Muscle of back (tissue), 11 donors: ENCODE results near the gene ACAP3. TPM values are rescaled to one million over a fixed set of nuclear protein-coding genes. Genes with fewer than 3 reads are reported as not detected.
"Not testable (repeated sequence)": the region's sequence is repeated elsewhere in the genome, so short reads cannot be mapped to it uniquely, and the experiment has no call there.

ENCODE experiments used
- DNase-seq, 3 donors: peaks; one replicate each; pipeline versions ENCODE4 v3.0.0 to v3.0.0-alpha.2; 2013
- polyA plus RNA-seq, 10 donors: library from polyadenylated mRNA; unstranded; fragments of 120-200 nt; gene quantifications; one replicate each; pipeline ENCODE4 v1.2.1, GENCODE V29; 2013; ENCODE audit not compliant: insufficient read length in 10 of 10

ACAP3 gene
- polyA plus RNA-seq, 10 donors: 23.6 to 57.8 (median 40.0) TPM

DNA sequence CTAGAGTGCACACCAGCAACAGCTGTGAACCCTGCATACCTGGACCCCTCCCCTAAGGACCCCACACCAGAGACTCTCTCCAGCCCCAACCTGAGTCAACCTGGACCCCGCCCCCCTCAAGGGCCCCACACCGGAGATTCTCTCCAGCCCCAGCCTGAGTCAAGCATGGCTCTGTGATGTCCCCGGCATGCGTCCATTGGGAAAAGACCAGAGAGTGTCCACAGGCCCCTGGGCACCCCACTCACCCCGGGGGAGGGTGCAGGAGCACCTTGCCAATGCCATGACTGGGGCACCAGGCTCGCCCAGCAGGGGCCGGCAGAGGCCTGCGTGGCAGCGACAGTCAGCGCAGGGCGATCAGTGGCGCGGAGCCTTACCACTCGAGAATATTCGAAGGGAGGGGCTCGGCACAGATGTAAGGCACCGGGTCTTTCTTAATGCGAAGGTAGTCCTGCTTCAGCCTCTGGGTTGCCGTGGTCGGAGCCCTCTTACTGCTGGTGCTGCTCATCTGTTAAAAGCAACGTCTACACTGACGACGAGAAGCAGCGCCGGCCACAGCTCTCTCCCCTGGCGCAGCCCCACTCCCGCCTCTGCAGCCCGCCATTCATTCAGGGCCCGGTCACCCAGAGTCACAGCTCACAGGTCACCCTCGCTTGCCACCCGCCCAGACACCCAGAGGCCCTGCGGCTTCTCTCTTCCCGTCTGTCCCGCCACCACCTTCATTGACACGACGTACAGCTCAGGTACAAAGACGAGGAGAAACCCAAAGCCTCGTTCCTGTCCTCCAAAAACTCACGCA, 40.0 kb downstream of the ACAP3 start:
- no peak for DNase-seq

- DNase-seq: peak in 1 of 3 donors; percentile 96
These were observed 42.9 kb downstream of the ACAP3 start for GRCh38 chr1:1264868-1265272.

- no peak for DNase-seq
These were observed 43.7 kb downstream of the ACAP3 start for GRCh38 chr1:1264026-1264425.

GRCh38 chr1:1262758-1263157, 45.0 kb downstream of the ACAP3 start:
- no peak for DNase-seq

DNA sequence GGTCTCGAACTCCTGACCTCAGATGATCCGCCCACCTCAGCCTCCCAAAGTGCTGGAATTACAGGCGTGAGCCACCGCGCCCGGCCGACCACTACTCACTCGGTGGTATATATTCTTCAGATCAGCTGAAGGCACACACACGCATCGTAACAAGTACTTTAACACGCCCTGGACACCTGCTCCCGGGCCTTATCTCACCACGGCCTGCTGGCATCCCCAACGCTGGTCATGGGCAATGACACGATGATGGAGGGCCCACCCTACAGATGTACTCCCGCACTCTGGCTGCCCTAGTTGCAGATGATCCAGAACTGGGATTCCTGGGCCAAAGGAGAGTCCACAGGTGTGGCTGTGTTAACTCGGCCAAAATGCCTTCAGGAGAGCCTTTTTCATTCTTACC, 45.7 kb downstream of the ACAP3 start:
- DNase-seq: no peak

DNA sequence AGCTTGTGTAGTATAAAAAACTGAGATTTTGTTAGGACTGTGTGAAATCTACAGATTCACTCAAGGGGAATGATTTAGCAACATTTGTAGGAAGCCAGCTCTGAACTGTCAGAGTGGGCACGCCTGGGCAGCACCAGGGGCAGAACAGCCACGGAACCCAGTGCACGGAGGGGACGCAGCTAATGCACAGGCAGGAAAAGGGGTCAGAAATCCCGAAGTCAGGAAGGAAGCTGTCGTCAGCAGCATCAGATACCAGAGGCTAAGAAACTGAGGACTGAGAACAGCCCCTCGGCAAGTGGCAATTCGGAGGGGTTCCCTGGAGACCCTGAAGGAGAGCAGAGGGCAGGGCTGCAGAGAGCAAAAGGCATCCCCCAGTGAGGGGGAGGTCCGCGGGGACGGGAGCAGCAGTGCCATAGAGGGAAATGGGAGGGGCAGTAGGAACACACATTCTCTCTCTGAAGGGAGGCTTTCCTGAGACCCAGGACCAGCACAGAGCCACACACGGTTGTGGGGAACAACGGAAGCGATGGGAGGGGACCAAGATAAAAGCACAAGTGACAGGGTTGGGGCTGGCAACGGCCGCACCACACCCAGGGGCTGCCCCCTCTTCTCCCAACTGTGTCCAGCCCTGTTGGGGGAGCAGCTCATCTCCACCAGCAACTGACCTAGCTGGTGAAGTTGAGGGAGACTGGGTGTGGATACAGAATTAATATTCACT, 46.7 kb downstream of the ACAP3 start:
- DNase-seq: no peak

DNA sequence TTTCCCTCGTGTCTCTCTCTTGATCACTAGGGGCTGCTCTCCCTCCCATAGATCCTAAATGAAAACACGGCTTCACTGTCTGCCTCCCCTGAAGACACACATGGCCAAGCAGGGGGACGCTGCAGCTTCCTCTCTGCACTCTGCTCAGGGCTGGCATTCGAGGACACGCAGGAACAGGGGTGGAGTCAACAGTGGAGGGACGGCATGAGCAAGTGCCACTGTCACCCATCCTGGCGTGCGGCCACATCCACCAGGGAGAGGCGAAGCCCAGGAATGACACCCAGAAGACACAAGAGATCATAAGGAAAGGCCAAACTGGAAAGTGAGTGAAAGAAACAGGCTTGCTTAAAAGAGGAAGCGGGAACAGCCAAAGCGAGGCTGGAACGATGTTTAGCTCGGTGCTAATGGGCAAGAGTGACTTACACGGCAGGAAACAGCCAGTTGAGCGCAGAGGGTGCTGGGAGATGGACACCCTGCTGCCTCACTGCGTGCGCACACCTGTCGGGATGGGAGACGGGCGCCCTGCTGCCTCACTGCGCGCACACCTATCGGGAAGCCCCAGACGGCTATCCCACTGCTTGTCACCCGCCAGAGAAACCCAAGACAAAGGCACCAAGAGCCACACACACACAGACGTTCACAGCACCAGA, 47.7 kb downstream of the ACAP3 start:
- no peak for DNase-seq

GRCh38 chr1:1259540-1259939, 48.2 kb downstream of the ACAP3 start:
- DNase-seq: no peak

- DNase-seq: no peak
These were observed 48.6 kb downstream of the ACAP3 start for GRCh38 chr1:1259119-1259488.

GRCh38 chr1:1256956-1257871, 50.5 kb downstream of the ACAP3 start:
- no peak for DNase-seq

DNA sequence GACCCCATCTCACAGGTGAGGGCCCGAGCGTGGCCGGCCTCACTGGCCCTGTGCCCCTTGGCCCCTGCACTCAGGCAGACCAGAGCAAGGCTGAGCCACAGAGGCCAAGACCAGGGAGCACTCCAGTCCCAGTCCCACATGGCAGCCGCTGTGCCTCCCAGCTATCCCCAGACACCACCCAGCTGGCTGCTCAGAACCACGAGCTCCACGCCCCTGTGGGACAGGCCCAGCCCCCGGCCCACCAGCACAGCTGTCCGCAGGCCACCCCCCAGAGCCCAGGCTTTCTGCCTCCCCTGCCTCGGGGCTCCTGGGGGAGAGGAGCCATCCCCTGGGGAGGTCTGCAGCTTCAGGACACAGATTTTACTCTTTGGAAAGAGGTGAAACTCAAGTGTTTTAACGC, 52.1 kb downstream of the ACAP3 start:
- DNase-seq: no peak

- no peak for DNase-seq
These were observed 52.7 kb downstream of the ACAP3 start for GRCh38 chr1:1255078-1255477.

DNA sequence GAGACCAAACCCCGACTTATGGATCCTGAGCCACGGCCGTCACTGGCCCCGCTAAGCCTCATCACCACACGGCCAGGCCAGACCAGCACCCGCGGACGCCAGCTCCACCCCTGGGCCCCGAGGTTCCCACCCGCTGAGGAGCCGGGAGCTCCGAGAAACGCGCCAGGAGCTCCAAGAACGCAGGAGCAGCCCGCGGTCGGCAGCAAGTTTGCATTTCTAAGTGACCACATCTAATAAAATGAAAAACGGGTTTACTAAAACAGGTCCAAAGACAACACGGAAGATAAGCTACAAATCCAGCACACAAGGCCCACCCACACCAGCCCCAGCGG, 53.1 kb downstream of the ACAP3 start:
- DNase-seq: no peak

DNA sequence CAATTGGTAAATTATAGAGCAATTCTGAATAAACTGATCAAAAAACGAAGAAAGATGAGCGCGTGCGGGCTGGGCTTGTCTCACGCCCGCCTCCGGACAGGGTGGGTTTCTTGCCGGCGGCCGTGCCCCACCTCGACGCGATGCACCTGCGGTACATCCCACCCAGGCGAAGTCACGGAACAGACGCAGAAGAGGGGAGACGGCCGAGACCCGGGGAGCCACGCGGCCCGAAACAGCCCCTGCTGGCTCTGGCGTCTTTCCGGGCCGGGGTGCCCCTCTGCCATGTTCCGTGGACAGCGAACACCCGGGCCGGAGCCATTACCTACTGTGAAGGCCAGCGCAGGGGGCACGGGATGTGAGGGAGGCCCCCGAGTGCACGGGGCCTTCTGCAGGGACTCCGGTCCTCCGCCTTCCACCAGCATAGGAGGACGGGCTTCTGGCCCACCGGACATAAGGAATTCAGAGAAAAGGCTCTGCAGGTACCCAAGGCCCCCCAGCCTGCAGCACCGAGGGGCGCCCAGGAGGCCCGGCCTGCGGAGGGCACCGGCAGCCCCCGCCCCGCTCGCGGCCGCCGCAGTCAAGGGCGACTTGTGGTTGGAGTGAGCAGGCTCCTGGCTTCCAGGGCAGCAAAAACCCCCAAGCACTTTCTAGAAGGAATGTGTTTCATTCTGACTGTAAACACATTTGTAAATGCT, 53.6 kb downstream of the ACAP3 start:
- no peak for DNase-seq

GRCh38 chr1:1253314-1253713, 54.4 kb downstream of the ACAP3 start:
- DNase-seq: no peak

DNA sequence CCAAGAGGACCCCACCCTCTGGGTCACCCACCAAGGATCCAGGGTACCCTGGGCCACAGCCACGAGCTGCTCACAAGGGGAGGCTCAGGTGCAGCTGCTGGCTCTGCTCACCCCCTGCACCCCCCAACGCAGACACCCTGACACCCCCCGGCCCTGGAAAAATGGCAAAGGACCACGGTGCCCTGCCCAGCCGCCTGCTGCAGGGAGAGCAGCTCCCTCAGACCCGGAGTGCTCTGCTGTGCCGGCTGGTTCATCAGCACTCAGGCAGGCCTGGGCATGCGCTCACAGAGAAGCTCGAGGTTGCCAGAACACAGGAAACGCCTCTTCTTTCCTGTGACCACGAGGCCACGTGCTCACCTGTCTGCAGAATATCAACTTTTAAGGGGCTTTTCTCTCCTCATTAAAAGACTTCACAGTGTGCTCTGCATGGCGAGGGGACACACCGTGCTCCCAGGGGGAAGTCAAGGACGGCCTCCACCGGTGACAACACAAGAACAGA, 56.9 kb downstream of the ACAP3 start:
- no peak for DNase-seq

GRCh38 chr1:1248009-1248913, 59.5 kb downstream of the ACAP3 start:
- DNase-seq: not testable (repeated sequence)

- no peak for DNase-seq
These were observed 60.3 kb downstream of the ACAP3 start for GRCh38 chr1:1247341-1247913.

GRCh38 chr1:1246577-1247340, 61.0 kb downstream of the ACAP3 start, which contains the start of gene C1QTNF12:
TSS of gene C1QTNF12 (minus strand) at chr1:1246722. CDS start at chr1:1246690, 32 bp downstream.
- DNase-seq: peak in 1 of 3 donors; percentile 44
